Articular chondrocyte of knee joint (primary cell): Measurements from ENCODE around the gene FLRT3. TPM values are rescaled to one million over a fixed set of nuclear protein-coding genes. Genes with fewer than 3 reads are reported as not detected.

Experiments used
- small RNA-seq: library from RNA; depleted of rRNA; stranded (forward); fragments of <200 nt; gene quantifications from one replicate; pipeline ENCODE3, GENCODE V24; 2012
- total RNA-seq: library from RNA; depleted of rRNA; stranded (reverse); fragments of >200 nt; gene quantifications from 2 replicates; pipeline ENCODE4 v1.2.3, GENCODE V29; 2012

FLRT3 gene
- total RNA-seq, result 0.13 and 0.32 TPM in 2 replicates

GRCh38 chr20:14337400-14338171 is at the start of gene FLRT3:
Gene FLRT3, minus strand, starts transcription at chr20:14337612. Its CDS starts 10,106 bp downstream, at chr20:14327506.

Small RNA genes lying within 50 kb of the gene (small RNA-seq; reads per million reads assigned to genes)
- gene RNU6-228P, result 0.61 reads per million, percentile 20 among the genes with 10 or more reads in this experiment
